Spleen (tissue), 7 donors: ENCODE data around the gene ENOX2.

Experiments
- POLR2A ChIP-seq, 3 donors: fragments of 450-650 bp; IDR thresholded peaks; one replicate each; pipeline ENCODE4 v1.5.1; 2017; ENCODE audit warnings: antibody characterized with exemption in 3 of 3, mild to moderate bottlenecking in 1 of 3
- TF ChIP-seq, protein P1 (sequence below), 11 experiments: fragments of 200-600 bp in 7 of 11; fragments of 450-650 bp in 4 of 11; sonication (generic) in 4 of 11; IDR thresholded peaks in 8 of 11; conservative IDR thresholded peaks in 3 of 11; 1 replicate in 7 of 11; 2 replicates in 4 of 11; pipeline versions ENCODE4 v1.4.0 to v1.8.0; 2016 to 2021; ENCODE audit warnings: antibody characterized with exemption in 11 of 11, inconsistent platforms in 4 of 11, mild to moderate bottlenecking in 1 of 11
- donor health status: DM: no; HTN: no; CAD: no; lungs with moderate emphysema.
- donor health status: DM: no; HTN: no; CAD: no.
- donor health status: DM: no; HTN: no; CAD: no.

DNA sequence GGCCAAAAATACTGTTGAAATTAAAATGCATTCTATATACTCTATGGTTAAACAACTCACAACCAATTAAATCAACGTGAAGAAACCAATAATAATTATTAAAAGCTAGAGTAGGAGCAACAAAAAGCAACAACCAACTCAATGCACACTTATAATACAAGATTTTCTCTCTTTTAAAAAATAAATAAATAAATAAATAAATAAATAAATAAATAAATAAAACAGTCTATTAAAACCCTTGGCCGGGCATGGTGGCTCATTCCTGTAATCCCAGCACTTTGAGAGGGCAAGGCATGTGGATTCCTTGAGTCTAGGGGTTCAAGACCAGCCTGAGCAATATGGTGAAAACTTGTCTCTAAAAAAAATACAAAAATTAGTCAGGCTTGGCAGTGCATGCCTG is 62.7 kb downstream of the ENOX2 start:
- TF ChIP-seq, protein P1, sequence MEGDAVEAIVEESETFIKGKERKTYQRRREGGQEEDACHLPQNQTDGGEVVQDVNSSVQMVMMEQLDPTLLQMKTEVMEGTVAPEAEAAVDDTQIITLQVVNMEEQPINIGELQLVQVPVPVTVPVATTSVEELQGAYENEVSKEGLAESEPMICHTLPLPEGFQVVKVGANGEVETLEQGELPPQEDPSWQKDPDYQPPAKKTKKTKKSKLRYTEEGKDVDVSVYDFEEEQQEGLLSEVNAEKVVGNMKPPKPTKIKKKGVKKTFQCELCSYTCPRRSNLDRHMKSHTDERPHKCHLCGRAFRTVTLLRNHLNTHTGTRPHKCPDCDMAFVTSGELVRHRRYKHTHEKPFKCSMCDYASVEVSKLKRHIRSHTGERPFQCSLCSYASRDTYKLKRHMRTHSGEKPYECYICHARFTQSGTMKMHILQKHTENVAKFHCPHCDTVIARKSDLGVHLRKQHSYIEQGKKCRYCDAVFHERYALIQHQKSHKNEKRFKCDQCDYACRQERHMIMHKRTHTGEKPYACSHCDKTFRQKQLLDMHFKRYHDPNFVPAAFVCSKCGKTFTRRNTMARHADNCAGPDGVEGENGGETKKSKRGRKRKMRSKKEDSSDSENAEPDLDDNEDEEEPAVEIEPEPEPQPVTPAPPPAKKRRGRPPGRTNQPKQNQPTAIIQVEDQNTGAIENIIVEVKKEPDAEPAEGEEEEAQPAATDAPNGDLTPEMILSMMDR (IDR thresholded peaks at IDR 0.05 in 8 of 11, conservative IDR thresholded peaks at IDR 0.05 in 3 of 11): no peak
- TF ChIP-seq POLR2A (IDR thresholded peaks at IDR 0.05): no peak
